HG03460 (cell line): ENCODE measurements around the gene LRRC4C.

ENCODE experiments used
- ATAC-seq: cut with Tn5 transposase; IDR thresholded peaks from one replicate; pipeline ENCODE4 v1.9.1; 2021; ENCODE audit not compliant: unreplicated experiment

LRRC4C gene

GRCh38 chr11:41419901-41420300 is 39.6 kb downstream of the LRRC4C start:
- no peak for ATAC-seq

- no peak for ATAC-seq
Measured at GRCh38 chr11:41414771-41415440, 44.5 kb downstream of the LRRC4C start.

- peak; percentile 61 for ATAC-seq
Measured at GRCh38 chr11:41413843-41414242, 45.6 kb downstream of the LRRC4C start.

GRCh38 chr11:41405812-41406211 is 53.6 kb downstream of the LRRC4C start:
- ATAC-seq = no peak

GRCh38 chr11:41404109-41404508 is 55.3 kb downstream of the LRRC4C start:
- ATAC-seq = no peak

GRCh38 chr11:41403458-41403857 is 56.0 kb downstream of the LRRC4C start:
- no peak for ATAC-seq

GRCh38 chr11:41400819-41401382 is 58.6 kb downstream of the LRRC4C start:
- no peak for ATAC-seq

- ATAC-seq = no peak
Measured at GRCh38 chr11:41400124-41400523, 59.3 kb downstream of the LRRC4C start.

- no peak for ATAC-seq
Measured at GRCh38 chr11:41399323-41399722, 60.1 kb downstream of the LRRC4C start.

- ATAC-seq = no peak
Measured at GRCh38 chr11:41398175-41398574, 61.3 kb downstream of the LRRC4C start.

GRCh38 chr11:41394521-41395195 is 64.8 kb downstream of the LRRC4C start:
- no peak for ATAC-seq

- no peak for ATAC-seq
Measured at GRCh38 chr11:41392596-41392995, 66.9 kb downstream of the LRRC4C start.

GRCh38 chr11:41389623-41390130 is 69.8 kb downstream of the LRRC4C start:
- no peak for ATAC-seq

GRCh38 chr11:41384329-41384728 is 75.1 kb downstream of the LRRC4C start:
- ATAC-seq = no peak

- ATAC-seq = no peak
Measured at GRCh38 chr11:41383768-41384167, 75.7 kb downstream of the LRRC4C start.

- no peak for ATAC-seq
Measured at GRCh38 chr11:41382927-41383326, 76.5 kb downstream of the LRRC4C start.

GRCh38 chr11:41379084-41379483 is 80.4 kb downstream of the LRRC4C start:
- no peak for ATAC-seq

GRCh38 chr11:41377709-41378394 is 81.6 kb downstream of the LRRC4C start:
- no peak for ATAC-seq

- ATAC-seq = no peak
Measured at GRCh38 chr11:41351825-41352224, 107.6 kb downstream of the LRRC4C start.

- no peak for ATAC-seq
Measured at GRCh38 chr11:41346042-41346441, 113.4 kb downstream of the LRRC4C start.
